Endothelial cell of umbilical vein (primary cell): Measurements from ENCODE around the gene OR6T1. TPM values are rescaled to one million over a fixed set of nuclear protein-coding genes. Genes with fewer than 3 reads are reported as not detected.

Experiments used
- BruUV-seq: library from RNA; stranded (reverse); fragments of 400-500 nt; replicated peaks from 2 replicates; lab custom pipeline; 2021; lab: Mats Ljungman, UMichigan
- CTCF ChIA-PET: fragments of 300-600, 350-600 bp; sonication (Branson Sonifier 250); formaldehyde crosslinking; loops from one replicate; lab custom pipeline; 2021; ENCODE audit warnings: antibody characterized with exemption, inconsistent platforms; lab: Charles Lee
- POLR2A ChIA-PET: fragments of 300-600, 350-600 bp; sonication (Branson Sonifier 250); formaldehyde crosslinking; loops from one replicate; lab custom pipeline; 2021; ENCODE audit warnings: antibody characterized with exemption, inconsistent platforms; lab: Charles Lee
- DNase-seq: peaks from one replicate; pipeline ENCODE4 v3.0.0-alpha.2; 2011; ENCODE audit warnings: low read depth, low spot score
- FAIRE-seq: peaks from 2 replicates; lab custom pipeline; 2011; peaks lifted over from hg19 to GRCh38; lab: Jason Lieb, UNC
- H2AFZ ChIP-seq: 2 replicates; pipeline ENCODE4 v1.6.0; 2012; ENCODE audit warnings: low read depth, low read length, control low read depth, inconsistent platforms
- H3K27ac ChIP-seq: 2 replicates; pipeline ENCODE4 v1.5.1; 2011; ENCODE audit warnings: low read depth, mild to moderate bottlenecking, control low read depth, low read length, moderate library complexity; ENCODE audit not compliant: insufficient read depth
- H3K27me3 ChIP-seq, 2 experiments: 2 replicates each; pipeline versions ENCODE4 v1.6.0 to v1.6.1; 2011; ENCODE audit warnings: low read length in 2 of 2, mixed read lengths in 1 of 2; ENCODE audit not compliant: control insufficient read depth in 2 of 2, insufficient read depth in 2 of 2
- H3K36me3 ChIP-seq, 2 experiments: 2 replicates in 1 of 2; 3 replicates in 1 of 2; pipeline ENCODE4 v1.5.1; 2011; ENCODE audit warnings: low read length in 2 of 2, mild to moderate bottlenecking in 1 of 2, moderate library complexity in 1 of 2; ENCODE audit not compliant: control insufficient read depth in 2 of 2, insufficient read depth in 2 of 2; ENCODE audit errors: extremely low read depth in 1 of 2
- H3K4me1 ChIP-seq: 3 replicates; pipeline ENCODE4 v1.5.1; 2011; ENCODE audit warnings: mild to moderate bottlenecking, low read length; ENCODE audit not compliant: control insufficient read depth, insufficient read depth; ENCODE audit errors: extremely low read depth
- H3K4me2 ChIP-seq: 2 replicates; pipeline ENCODE4 v1.6.1; 2011; ENCODE audit warnings: low read length, control low read depth, mixed read lengths; ENCODE audit not compliant: insufficient read depth
- H3K4me3 ChIP-seq, 3 experiments: fragments of 200-600 bp in 1 of 3; sonication (generic), shearing (Covaris generic) in 1 of 3; replicated peaks in 1 of 3; 2 replicates each; pipeline ENCODE4 v1.5.1; 2011 to 2016; ENCODE audit warnings: control low read depth in 3 of 3, low read length in 3 of 3, mild to moderate bottlenecking in 2 of 3, inconsistent platforms in 1 of 3, low read depth in 1 of 3, moderate library complexity in 1 of 3; ENCODE audit not compliant: insufficient read depth in 1 of 3
- H3K79me2 ChIP-seq: 2 replicates; pipeline ENCODE4 v1.6.0; 2012; ENCODE audit warnings: low read length, inconsistent platforms; ENCODE audit not compliant: control insufficient read depth, insufficient read depth
- H3K9ac ChIP-seq: replicated peaks from 2 replicates; pipeline ENCODE3; 2011; ENCODE audit warnings: low read length, control low read depth; ENCODE audit not compliant: insufficient read depth; ENCODE audit errors: extremely low read depth
- H3K9me1 ChIP-seq: replicated peaks from 3 replicates; pipeline ENCODE4 v1.6.0; 2011; ENCODE audit warnings: mild to moderate bottlenecking, low read length; ENCODE audit not compliant: control insufficient read depth, insufficient read depth; ENCODE audit errors: extremely low read depth
- H3K9me3 ChIP-seq: replicated peaks from 2 replicates; pipeline ENCODE4 v1.5.1; 2012; ENCODE audit warnings: low read length, inconsistent platforms; ENCODE audit not compliant: control insufficient read depth, insufficient read depth
- H4K20me1 ChIP-seq: replicated peaks from 2 replicates; pipeline ENCODE3; 2011; ENCODE audit warnings: mild to moderate bottlenecking, low read length; ENCODE audit not compliant: control insufficient read depth, insufficient read depth; ENCODE audit errors: extremely low read depth
- CTCF ChIP-seq, 2 donors: IDR thresholded peaks; 1 replicate in 1 of 2; 2 replicates in 1 of 2; pipeline ENCODE4 v1.5.1; 2011; ENCODE audit warnings: low read length in 2 of 2, mild to moderate bottlenecking in 2 of 2, moderate library complexity in 2 of 2, control low read depth in 1 of 2, inconsistent platforms in 1 of 2, low read depth in 1 of 2; ENCODE audit not compliant: insufficient read depth in 1 of 2; ENCODE audit errors: extremely low read depth in 1 of 2
- EZH2 ChIP-seq: IDR thresholded peaks from 2 replicates; pipeline ENCODE4 v1.6.1; 2012; ENCODE audit warnings: borderline replicate concordance, low read depth, mild to moderate bottlenecking, moderate library complexity, low read length, inconsistent platforms; ENCODE audit not compliant: severe bottlenecking
- FOS ChIP-seq: IDR thresholded peaks from 2 replicates; pipeline ENCODE4 v1.6.1; 2011; ENCODE audit warnings: mild to moderate bottlenecking, low read length, moderate library complexity, borderline replicate concordance; ENCODE audit not compliant: insufficient read depth
- GATA2 ChIP-seq: IDR thresholded peaks from 2 replicates; pipeline ENCODE4 v1.7.0; 2011; ENCODE audit warnings: low read depth, mild to moderate bottlenecking, moderate library complexity, mixed read lengths, low read length; ENCODE audit not compliant: insufficient read length, insufficient read depth
- JUN ChIP-seq: IDR thresholded peaks from 2 replicates; pipeline ENCODE4 v1.6.1; 2011; ENCODE audit warnings: borderline replicate concordance, low read depth; ENCODE audit not compliant: insufficient read length, insufficient read depth
- MAX ChIP-seq: IDR thresholded peaks from 2 replicates; pipeline ENCODE4 v1.6.1; 2011; ENCODE audit not compliant: insufficient read depth, insufficient read length
- MYC ChIP-seq: IDR thresholded peaks from one replicate; pipeline ENCODE4 v1.6.1; 2011; ENCODE audit warnings: mild to moderate bottlenecking, low read depth, low read length
- POLR2A ChIP-seq: IDR thresholded peaks from 2 replicates; pipeline ENCODE4 v1.6.1; 2012; ENCODE audit warnings: low read depth, mild to moderate bottlenecking, control low read depth, low read length
- POLR2AphosphoS5 ChIP-seq: IDR thresholded peaks from 2 replicates; pipeline ENCODE4 v1.6.1; 2012; ENCODE audit warnings: low read depth, mild to moderate bottlenecking, control low read depth, low read length, moderate library complexity; ENCODE audit not compliant: insufficient read depth
- dilution Hi-C: fragments of 300-500 bp; cut with MboI; formaldehyde crosslinking; loops from one replicate; pipeline ENCODE4 v1.15.0; 2019; ENCODE audit warnings: low sequenced_read_pairs; ENCODE audit not compliant: extremely low pct_ligation_motif_present
- intact Hi-C: fragments of 100-400 bp; cut with micrococcal nuclease; formaldehyde crosslinking; loops from one replicate; pipeline ENCODE4 v1.10.0; 2022
- polyA plus RNA-seq, 4 experiments: library from polyadenylated mRNA; depleted of rRNA in 3 of 4; stranded (reverse) in 3 of 4; unstranded in 1 of 4; fragments of >200 nt; gene quantifications; 2 replicates each; pipeline versions ENCODE4 v1.2.1 to v1.2.3, GENCODE V29; 2011 to 2012; ENCODE audit warnings: missing spikeins in 1 of 4
- total RNA-seq: library from RNA; stranded (reverse); gene quantifications from 2 replicates; pipeline ENCODE4 v1.2.3, GENCODE V29; 2021

The OR6T1 gene
- total and polyA plus RNA-seq, 2 donors (not counting 3 experiments of a cell fraction or from before 2014, with no cell fraction given): not detected

- FAIRE-seq: no peak
- Histone ChIP-seq H3K4me2 (no peak within 1 kb of the TSS), H3K27ac (no peak within 1 kb of the TSS), H2AFZ (no peak within 1 kb of the TSS), H3K4me1 (no peaks in the 10 kb centered on the region), H3K9me1 (no peaks in the 10 kb centered on the region), H3K9me3 (no peaks in the 10 kb centered on the region), H3K79me2 (no peaks in the 10 kb centered on the region), H3K36me3 (no peaks in the 10 kb centered on the region), H3K9ac (no peak within 1 kb of the TSS), H4K20me1 (no peaks in the 10 kb centered on the region), H3K4me3 (no peak within 1 kb of the TSS), H3K27me3 (no peaks in the 10 kb centered on the region)
- intact Hi-C loops: no loop called here
- ChIA-PET CTCF (no interaction called here), POLR2A (no interaction called here)
- dilution Hi-C loops: no loop called here
- TF ChIP-seq CTCF (IDR thresholded peaks at IDR 0.05; ENCODE audit: extremely low read depth in 1 of 2, insufficient read depth in 1 of 2, low read depth in 1 of 2, low read length in 2 of 2): no peak
- no TSS peak for BruUV-seq
- no peak for DNase-seq
These were observed 41.8 kb downstream of the OR6T1 start, which contains the start of gene OR8D4 for GRCh38 chr11:123901867-123902266. Gene OR8D4, plus strand, starts transcription at chr11:123902167. Its CDS starts 4,265 bp downstream, at chr11:123906432.

- Histone ChIP-seq H3K79me2 (no peaks in the 10 kb centered on the region), H2AFZ (no peak overlapping the region), H3K9ac (no peak overlapping the region), H3K4me3 (no peak overlapping the region), H3K27me3 (no peaks in the 10 kb centered on the region), H4K20me1 (no peaks in the 10 kb centered on the region), H3K36me3 (no peaks in the 10 kb centered on the region), H3K9me1 (no peaks in the 10 kb centered on the region), H3K4me1 (no peaks in the 10 kb centered on the region), H3K4me2 (no peak overlapping the region), H3K9me3 (no peaks in the 10 kb centered on the region), H3K27ac (no peak overlapping the region)
- intact Hi-C loops: no loop called here
- dilution Hi-C loops: no loop called here
- no TSS peak for BruUV-seq
- POLR2A ChIA-PET: no interaction called here
- TF ChIP-seq JUN (no peak), FOS (no peak), POLR2A (no peak), GATA2 (no peak), EZH2 (no peak), POLR2AphosphoS5 (no peak), MAX (no peak), MYC (no peak), CTCF (IDR thresholded peaks at IDR 0.05; ENCODE audit: extremely low read depth in 1 of 2, insufficient read depth in 1 of 2, low read depth in 1 of 2, low read length in 2 of 2) (no peak)
- CTCF ChIA-PET: no interaction called here
- DNase-seq (no peak), FAIRE-seq (no peak)
These were observed 43.8 kb downstream of the OR6T1 start for GRCh38 chr11:123899792-123900191.
